HEK293 (cell line): ENCODE data around the gene PDCD1LG2.

ENCODE experiments used
- KLF7 ChIP-seq: fragments of 450-650 bp; formaldehyde crosslinking; IDR thresholded peaks from 2 replicates; pipeline ENCODE4 v1.5.1; 2016; ENCODE audit warnings: missing biosample characterization, missing genetic modification characterization, borderline replicate concordance
- MYNN ChIP-seq: fragments of 450-650 bp; formaldehyde crosslinking; IDR thresholded peaks from 2 replicates; pipeline ENCODE4 v1.5.1; 2016; ENCODE audit warnings: missing biosample characterization, missing genetic modification characterization, borderline replicate concordance
- ZBTB7A ChIP-seq: fragments of 450-650 bp; formaldehyde crosslinking; IDR thresholded peaks from 2 replicates; pipeline ENCODE4 v1.5.1; 2016; ENCODE audit warnings: low read depth, missing biosample characterization, missing genetic modification characterization
- ZNF140 ChIP-seq: fragments of 450-650 bp; formaldehyde crosslinking; IDR thresholded peaks from 2 replicates; pipeline ENCODE4 v1.5.1; 2016; ENCODE audit warnings: missing biosample characterization, missing genetic modification characterization
- ZNF423 ChIP-seq: fragments of 450-650 bp; formaldehyde crosslinking; IDR thresholded peaks from 2 replicates; pipeline ENCODE4 v1.5.1; 2016; ENCODE audit warnings: missing biosample characterization, missing genetic modification characterization
- ZNF596 ChIP-seq: fragments of 450-650 bp; IDR thresholded peaks from 2 replicates; pipeline ENCODE4 v1.5.0; 2018; ENCODE audit warnings: missing biosample characterization, mild to moderate bottlenecking, missing genetic modification characterization, moderate library complexity
- ZNF777 ChIP-seq: fragments of 450-650 bp; formaldehyde crosslinking; IDR thresholded peaks from 2 replicates; pipeline ENCODE4 v1.5.1; 2017; ENCODE audit warnings: missing biosample characterization, missing genetic modification characterization, borderline replicate concordance
- TF ChIP-seq, protein P1 (sequence below): fragments of 450-650 bp; formaldehyde crosslinking; IDR thresholded peaks from 2 replicates; pipeline ENCODE4 v1.5.1; 2016; ENCODE audit warnings: missing biosample characterization, missing genetic modification characterization

DNA sequence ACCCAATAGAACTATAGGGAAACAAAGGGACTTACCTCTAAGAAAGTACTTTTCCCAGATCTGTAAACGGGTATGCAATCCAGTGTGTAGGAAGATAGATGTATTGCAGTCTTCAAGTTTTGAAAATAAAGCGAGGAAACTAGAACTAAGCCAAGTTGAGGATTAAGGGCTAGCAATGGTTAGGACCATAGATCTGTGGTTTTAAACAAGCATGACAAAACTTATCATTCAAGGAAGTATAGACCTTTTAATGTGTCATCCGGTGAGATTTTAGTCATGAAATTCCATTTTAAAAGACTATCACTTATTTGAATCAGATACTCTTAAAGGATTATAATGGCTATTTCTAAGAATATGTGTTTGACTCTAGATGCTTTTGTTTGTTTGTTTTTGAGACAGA is 39.5 kb upstream of the PDCD1LG2 start:
- TF ChIP-seq ZNF423 (tag by site-specific recombination) (no peak), ZNF777 (tag by site-specific recombination) (no peak), ZNF596 (no peak), MYNN (tag by site-specific recombination) (no peak), ZNF140 (tag by site-specific recombination) (no peak), ZBTB7A (tag by site-specific recombination) (no peak), KLF7 (tag by site-specific recombination) (no peak)
- TF ChIP-seq, protein P1, sequence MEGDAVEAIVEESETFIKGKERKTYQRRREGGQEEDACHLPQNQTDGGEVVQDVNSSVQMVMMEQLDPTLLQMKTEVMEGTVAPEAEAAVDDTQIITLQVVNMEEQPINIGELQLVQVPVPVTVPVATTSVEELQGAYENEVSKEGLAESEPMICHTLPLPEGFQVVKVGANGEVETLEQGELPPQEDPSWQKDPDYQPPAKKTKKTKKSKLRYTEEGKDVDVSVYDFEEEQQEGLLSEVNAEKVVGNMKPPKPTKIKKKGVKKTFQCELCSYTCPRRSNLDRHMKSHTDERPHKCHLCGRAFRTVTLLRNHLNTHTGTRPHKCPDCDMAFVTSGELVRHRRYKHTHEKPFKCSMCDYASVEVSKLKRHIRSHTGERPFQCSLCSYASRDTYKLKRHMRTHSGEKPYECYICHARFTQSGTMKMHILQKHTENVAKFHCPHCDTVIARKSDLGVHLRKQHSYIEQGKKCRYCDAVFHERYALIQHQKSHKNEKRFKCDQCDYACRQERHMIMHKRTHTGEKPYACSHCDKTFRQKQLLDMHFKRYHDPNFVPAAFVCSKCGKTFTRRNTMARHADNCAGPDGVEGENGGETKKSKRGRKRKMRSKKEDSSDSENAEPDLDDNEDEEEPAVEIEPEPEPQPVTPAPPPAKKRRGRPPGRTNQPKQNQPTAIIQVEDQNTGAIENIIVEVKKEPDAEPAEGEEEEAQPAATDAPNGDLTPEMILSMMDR (tag by site-specific recombination), result no peak
